Occipital lobe (tissue), 2 donors: Measurements from ENCODE around the gene YARS2. TPM values are rescaled to one million over a fixed set of nuclear protein-coding genes. Genes with fewer than 3 reads are reported as not detected.
"Not testable (repeated sequence)": the region's sequence is repeated elsewhere in the genome, so short reads cannot be mapped to it uniquely, and the experiment has no call there.

Source experiments
- DNase-seq: peaks from one replicate; lab custom pipeline; 2025; lab: John Stamatoyannopoulos, UW
- total RNA-seq: library from RNA; depleted of rRNA; stranded (reverse); fragments of >200 nt; gene quantifications from one replicate; pipeline ENCODE4 v1.2.3, GENCODE V29; 2014

Gene YARS2
- total RNA-seq, 1 donor from 2014 or later, result 41.3 TPM

DNA sequence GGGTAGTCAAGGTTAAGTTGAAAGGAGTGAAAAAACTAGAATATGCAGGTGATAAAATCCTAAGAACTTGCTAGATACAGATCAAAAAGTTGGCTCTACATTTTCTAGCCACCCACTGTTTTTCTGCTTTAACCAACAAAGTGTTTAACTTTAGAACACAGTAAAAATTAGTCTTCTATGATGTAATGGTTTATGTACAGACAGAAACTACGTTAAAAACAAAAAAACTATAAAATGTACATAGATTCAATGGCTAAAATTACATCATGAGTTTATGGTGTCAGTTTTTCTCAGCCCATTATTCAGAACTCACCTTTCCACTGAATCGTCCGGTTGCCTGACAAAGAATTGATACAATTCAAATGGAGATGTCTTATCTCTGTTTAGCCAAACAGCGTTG is 2.1 kb downstream of the YARS2 start:
- no peak for DNase-seq

GRCh38 chr12:32743264-32743663 is 12.4 kb downstream of the YARS2 start:
- no peak for DNase-seq

DNA sequence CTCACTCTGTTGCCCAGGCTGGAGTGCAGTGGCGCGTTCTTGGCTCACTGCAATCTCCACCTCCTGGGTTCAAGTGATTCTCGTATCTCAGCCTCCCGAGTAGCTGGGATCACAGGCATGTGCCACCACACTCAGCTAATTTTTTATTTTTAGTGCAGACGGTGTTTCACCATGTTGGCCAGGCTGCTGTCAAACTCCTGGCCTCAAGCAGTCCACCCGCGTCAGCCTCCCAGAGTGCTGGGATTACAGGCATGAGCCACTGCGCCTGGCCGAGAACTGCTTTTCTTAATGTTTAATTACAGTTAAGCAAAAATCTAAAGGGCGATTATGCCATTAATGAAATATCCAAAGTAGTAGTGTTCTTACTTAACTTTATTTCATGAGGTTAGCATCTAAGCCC is 13.6 kb downstream of the YARS2 start:
- DNase-seq, result no peak

GRCh38 chr12:32739279-32739678 is 16.4 kb downstream of the YARS2 start:
- no peak for DNase-seq

GRCh38 chr12:32737715-32738114 is 18.0 kb downstream of the YARS2 start:
- DNase-seq, result no peak

DNA sequence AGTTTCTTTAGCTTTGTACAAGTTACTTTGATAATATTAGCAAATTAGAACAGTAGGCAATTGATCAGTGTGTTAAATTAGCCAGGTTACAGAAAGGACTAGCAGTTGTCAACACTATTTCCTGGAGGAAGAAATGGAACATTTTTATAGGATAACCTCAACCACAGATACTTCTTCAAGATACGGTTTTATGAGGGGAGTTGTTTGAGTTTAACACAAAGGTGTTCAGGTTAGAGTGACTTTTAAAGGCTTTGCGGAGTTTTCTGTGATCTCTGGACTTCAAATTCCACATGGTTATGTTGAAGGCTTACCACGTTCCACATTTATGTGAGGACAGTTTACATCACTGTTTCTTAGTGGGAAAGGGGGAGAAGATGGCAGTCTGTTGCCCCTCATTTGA is 19.3 kb downstream of the YARS2 start:
- DNase-seq, result no peak

DNA sequence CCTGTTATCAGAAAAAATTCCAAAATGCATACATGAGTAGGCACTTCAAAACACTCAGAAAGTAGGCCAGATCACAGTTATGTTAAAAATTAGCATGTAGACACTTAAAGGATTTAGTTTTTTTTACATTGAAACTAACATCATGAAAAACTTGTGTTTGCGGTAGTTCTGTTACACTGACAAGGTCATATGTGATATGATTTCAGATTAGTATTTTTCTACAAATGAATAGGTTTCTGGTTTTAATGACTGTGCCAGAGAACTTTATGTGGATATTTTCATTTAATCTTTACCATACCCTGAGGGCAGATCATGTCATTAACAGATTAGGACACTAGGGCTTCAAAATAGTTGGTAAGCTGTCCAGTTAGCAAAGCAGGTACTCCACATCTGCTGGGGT is 20.7 kb downstream of the YARS2 start:
- no peak for DNase-seq

- DNase-seq, result no peak
These were observed 28.5 kb downstream of the YARS2 start for GRCh38 chr12:32727237-32727636.

DNA sequence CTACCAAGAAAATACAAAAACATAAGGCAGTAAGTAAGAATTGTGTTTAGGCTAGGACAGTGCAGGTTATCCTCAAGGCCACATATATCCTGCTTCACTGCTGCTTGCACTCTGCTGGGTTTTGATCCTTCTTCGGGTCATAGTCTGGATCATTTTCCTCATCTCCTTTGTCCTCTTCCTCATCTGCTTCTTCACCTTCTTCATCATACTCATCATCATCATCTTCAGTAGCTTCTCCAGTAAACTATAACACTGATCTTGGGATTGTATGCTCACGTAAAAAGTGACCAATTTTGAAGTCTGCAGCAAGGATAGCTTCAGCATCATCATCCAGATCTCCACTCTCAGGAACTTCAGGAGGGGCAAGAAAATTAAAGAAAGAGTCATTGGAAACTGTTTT is 29.4 kb downstream of the YARS2 start:
- no peak for DNase-seq

GRCh38 chr12:32725308-32725707 is 30.4 kb downstream of the YARS2 start:
- not testable (repeated sequence) for DNase-seq

DNA sequence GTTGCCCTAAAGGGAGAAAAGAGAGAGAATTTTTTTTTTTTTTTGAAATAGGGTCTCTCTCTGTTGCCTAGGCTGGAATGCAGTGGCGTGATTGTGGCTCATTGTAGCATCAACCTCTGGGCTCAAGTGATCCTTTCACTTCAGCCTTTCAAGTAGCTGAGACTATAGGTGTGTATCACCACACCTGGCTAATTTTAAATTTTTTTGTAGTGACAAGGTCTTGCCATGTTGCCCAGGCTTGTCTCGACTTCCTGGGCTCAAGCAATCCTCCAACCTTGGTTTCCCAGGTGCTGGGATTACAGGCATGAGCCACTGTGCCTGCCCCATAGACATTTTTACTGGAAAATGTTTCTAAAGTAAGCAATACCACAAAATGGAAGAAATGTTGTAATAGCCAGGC is 36.8 kb downstream of the YARS2 start:
- DNase-seq, result no peak

- DNase-seq, result no peak
These were observed 40.9 kb downstream of the YARS2 start for GRCh38 chr12:32714772-32715171.

- no peak for DNase-seq
These were observed 46.8 kb downstream of the YARS2 start for GRCh38 chr12:32708926-32709325.

DNA sequence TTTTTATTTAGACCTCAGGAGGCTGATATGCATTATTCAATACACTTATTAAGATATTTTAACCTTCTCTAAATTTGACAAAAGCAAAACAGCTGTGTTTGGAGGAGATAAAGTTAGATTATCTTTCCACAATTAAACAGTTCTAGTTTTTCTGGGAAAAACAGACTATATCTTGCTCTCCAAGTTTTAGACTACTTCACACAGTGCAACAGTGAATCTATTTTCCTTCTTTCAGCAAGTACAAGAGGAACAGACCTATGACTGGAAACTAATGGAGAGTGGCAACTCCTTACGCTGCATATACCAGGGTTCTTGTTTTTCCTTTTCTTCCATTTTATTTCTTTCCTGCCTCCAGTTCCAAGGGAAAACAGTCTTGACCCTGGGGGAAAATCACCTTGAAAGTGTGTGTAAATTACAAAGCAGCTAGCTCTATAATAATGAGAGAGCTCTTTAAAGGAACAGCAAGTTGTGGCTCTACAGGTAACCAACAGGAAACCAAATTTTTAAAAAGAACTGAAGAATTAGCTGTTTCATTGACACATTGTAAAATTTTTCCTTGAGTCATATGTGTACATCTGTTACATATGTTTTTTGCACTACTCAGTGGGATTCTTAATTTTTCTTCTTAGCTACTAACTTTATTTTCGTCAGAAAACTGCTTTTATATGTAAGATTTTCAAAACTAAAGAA is 49.2 kb downstream of the YARS2 start:
- DNase-seq, result no peak

DNA sequence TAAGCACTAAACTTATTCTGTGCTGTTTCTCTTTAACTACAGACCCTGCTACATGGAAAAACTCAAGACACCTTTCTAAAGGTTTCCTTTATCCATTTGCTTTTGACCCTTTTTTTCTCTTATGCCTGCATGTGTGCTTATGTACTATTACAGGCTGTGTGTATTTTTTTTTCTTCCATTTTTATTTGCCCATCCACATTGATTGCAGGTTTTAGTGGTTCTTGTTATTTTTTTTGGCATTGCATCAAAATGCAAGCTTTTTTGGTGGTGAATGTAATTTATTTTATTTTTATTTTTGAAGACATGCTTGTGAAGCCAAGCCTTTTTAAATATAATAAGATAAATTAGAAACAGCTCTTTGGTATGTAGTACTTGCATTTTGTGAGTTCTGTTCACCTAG is 49.9 kb downstream of the YARS2 start:
- DNase-seq, result no peak

DNA sequence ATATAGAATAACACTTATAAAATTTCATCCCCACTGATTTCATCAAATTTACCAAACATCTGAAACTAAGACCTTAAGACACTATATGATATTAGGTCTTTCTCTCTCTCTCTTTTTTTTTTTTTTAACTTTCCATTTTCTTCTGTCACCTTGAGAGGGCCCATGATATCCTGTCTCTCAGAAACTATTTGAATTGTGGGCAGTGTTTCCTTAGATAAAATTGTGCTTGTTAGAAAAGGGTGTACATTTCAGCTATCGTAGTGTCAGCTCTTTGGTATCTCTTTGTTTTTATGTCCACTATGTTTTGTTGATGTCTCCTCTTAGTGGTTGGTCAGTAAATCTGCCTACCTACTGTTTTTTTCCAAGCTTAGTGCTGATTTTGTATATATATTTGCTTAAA is 52.8 kb downstream of the YARS2 start:
- no peak for DNase-seq

DNA sequence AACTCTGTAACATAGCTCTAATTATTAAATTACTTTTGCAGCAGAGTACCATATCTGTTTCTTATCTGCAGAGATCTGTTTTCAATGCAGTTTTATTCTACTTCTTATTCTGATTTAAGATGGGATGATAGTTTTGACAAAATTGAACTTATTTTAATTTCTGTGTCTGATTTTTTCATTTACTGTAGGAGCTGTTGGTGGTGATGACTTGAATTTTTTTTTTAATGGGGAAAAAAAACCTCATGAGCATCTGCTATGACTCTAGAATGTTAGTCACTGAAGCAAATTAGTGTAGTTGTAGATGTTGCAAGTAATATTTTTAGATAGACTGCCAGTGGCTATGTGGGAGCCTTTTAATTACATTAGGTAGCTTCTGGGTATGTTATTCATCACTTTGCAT is 53.2 kb downstream of the YARS2 start:
- no peak for DNase-seq

DNA sequence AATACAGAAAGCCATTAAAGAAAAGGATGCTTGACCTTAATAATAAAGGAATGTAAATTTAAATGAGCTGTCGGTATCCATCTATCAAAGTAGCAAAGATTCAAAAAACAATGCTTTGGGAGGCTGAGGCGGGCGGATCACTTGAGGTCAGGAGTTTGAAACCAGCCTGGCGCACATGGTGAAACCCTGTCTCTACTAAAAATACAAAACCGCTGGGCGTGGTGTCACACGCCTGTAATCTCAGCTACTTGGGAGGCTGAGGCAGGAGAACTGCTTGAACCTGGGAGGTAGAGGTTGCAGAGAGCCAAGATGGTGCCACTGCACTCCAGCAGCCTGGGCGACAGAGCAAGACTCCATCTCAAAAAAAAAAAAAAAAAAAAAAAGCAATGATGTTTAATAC is 56.3 kb downstream of the YARS2 start:
- not testable (repeated sequence) for DNase-seq

DNA sequence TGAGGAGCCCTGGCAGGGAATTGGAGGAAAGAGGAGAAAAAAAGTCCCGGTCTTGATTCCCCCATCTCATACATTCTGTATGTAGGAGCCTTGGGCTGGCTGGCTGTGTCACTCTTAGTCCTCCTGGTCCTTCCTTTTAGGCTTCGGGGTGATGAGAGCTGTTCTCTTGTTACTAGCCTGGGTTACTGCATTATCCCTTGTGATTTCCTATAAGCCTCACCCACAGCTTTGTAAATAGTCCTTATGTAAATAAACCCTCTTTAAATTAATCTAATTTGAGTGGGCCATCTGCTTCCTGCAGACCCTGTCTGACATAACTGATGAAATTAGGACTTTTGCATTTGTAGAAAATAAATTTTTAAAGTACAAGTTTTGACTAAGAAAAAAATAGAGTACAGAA is 57.4 kb downstream of the YARS2 start:
- DNase-seq, result no peak

- no peak for DNase-seq
These were observed 58.3 kb downstream of the YARS2 start for GRCh38 chr12:32697445-32697844.
